K562 (cell line): ENCODE data around the gene CCR7. TPM values are rescaled to one million over a fixed set of nuclear protein-coding genes. Genes with fewer than 3 reads are reported as not detected.
A peak's percentile ranks its signal among the peaks of the same experiment; 100 is the strongest.

Source experiments
- DDX20 ChIP-seq: fragments of 450-650 bp; IDR thresholded peaks from 2 replicates; pipeline ENCODE4 v1.6.1; 2016; ENCODE audit warnings: missing genetic modification characterization, low read depth, mild to moderate bottlenecking, missing compliant biosample characterization, moderate library complexity
- DNMT1 ChIP-seq: fragments of 450-650 bp; IDR thresholded peaks from 2 replicates; pipeline ENCODE4 v1.6.1; 2016; ENCODE audit warnings: antibody characterized with exemption, mild to moderate bottlenecking
- HDAC2 ChIP-seq: fragments of 450-650 bp; IDR thresholded peaks from 2 replicates; pipeline ENCODE4 v1.6.1; 2016; ENCODE audit warnings: mild to moderate bottlenecking
- HNRNPK ChIP-seq: fragments of 200-400 bp; formaldehyde crosslinking; IDR thresholded peaks from one replicate; pipeline ENCODE4 v1.6.1; 2018; ENCODE audit warnings: mild to moderate bottlenecking, low read depth, low read length; ENCODE audit not compliant: poor library complexity, severe bottlenecking
- HNRNPLL ChIP-seq: fragments of 200-400 bp; formaldehyde crosslinking; IDR thresholded peaks from 2 replicates; pipeline ENCODE4 v1.6.1; 2017; ENCODE audit warnings: low read length, low read depth, mild to moderate bottlenecking; ENCODE audit not compliant: poor library complexity, severe bottlenecking
- KAT2B ChIP-seq: IDR thresholded peaks from one replicate; pipeline ENCODE4 v1.6.1; 2012; ENCODE audit warnings: low read depth, mild to moderate bottlenecking, control low read depth, inconsistent platforms, low read length, moderate library complexity
- MEF2A ChIP-seq: IDR thresholded peaks from 2 replicates; pipeline ENCODE4 v1.6.1; 2011; ENCODE audit warnings: low read depth, mild to moderate bottlenecking, low read length, moderate library complexity; ENCODE audit not compliant: control insufficient read depth
- MYNN ChIP-seq, 2 experiments: sonication (generic); formaldehyde crosslinking in 1 of 2; IDR thresholded peaks; 2 replicates each; pipeline versions ENCODE4 v1.5.0 to v1.6.1; 2016 to 2020; ENCODE audit warnings: antibody characterized with exemption in 1 of 2, missing genetic modification reagents in 1 of 2
- NKRF ChIP-seq: fragments of 450-650 bp; IDR thresholded peaks from 2 replicates; pipeline ENCODE4 v1.6.1; 2016; ENCODE audit warnings: borderline replicate concordance
- PHB ChIP-seq: fragments of 250-450 bp; sonication (Bioruptor Pico); IDR thresholded peaks from 2 replicates; pipeline ENCODE4 v1.5.0; 2021
- PRMT5 ChIP-seq: sonication (generic); formaldehyde crosslinking; IDR thresholded peaks from 2 replicates; pipeline ENCODE4 v1.5.0; 2020; ENCODE audit warnings: missing genetic modification reagents
- PYGO2 ChIP-seq: fragments of 450-650 bp; IDR thresholded peaks from 2 replicates; pipeline ENCODE4 v1.6.1; 2016; ENCODE audit warnings: mild to moderate bottlenecking, missing genetic modification characterization, moderate library complexity, missing compliant biosample characterization
- SMARCA4 ChIP-seq: fragments of 450-650 bp; IDR thresholded peaks from 2 replicates; pipeline ENCODE4 v1.6.1; 2016
- TEAD1 ChIP-seq, 2 experiments: fragments of 450-650 bp in 1 of 2; sonication (generic) in 1 of 2; formaldehyde crosslinking; IDR thresholded peaks; 2 replicates each; pipeline versions ENCODE4 v1.4.0 to v1.8.0; 2020 to 2022; ENCODE audit warnings: mild to moderate bottlenecking in 2 of 2, missing genetic modification reagents in 1 of 2
- XRCC3 ChIP-seq: fragments of 450-650 bp; IDR thresholded peaks from 2 replicates; pipeline ENCODE4 v1.6.1; 2017; ENCODE audit warnings: mild to moderate bottlenecking, moderate library complexity
- ZNF146 ChIP-seq: IDR thresholded peaks from one replicate; pipeline ENCODE4 v1.6.1; 2018; ENCODE audit warnings: missing compliant biosample characterization; ENCODE audit not compliant: unreplicated experiment
- ZNF318 ChIP-seq, 2 experiments: fragments of 450-650 bp; IDR thresholded peaks; 2 replicates each; pipeline ENCODE4 v1.6.1; 2016; ENCODE audit warnings: mild to moderate bottlenecking in 2 of 2, borderline replicate concordance in 1 of 2, low read depth in 1 of 2, moderate library complexity in 1 of 2
- polyA plus RNA-seq, 8 experiments: library from polyadenylated mRNA; depleted of rRNA in 4 of 8; stranded (reverse) in 5 of 8; unstranded in 3 of 8; fragments of >200 nt; fragmentation: Nextera tagmentation in 2 of 8; fragmentation: Illumina TruSeq in 1 of 8; extraction: Ambion mirVana in 2 of 8; extraction: Trizol in 1 of 8; gene quantifications; 2 replicates each; pipeline versions ENCODE4 v1.2.1 to v1.2.3, GENCODE V29; 2011 to 2014; ENCODE audit warnings: inconsistent platforms in 1 of 8, missing spikeins in 1 of 8
- total RNA-seq, 7 experiments: library from RNA; depleted of rRNA in 6 of 7; stranded (reverse); fragments of >200 nt in 6 of 7; fragmentation: Illumina TruSeq in 2 of 7; extraction: Trizol in 2 of 7; gene quantifications; 2 replicates each; pipeline versions ENCODE4 v1.2.1 to v1.2.3, GENCODE V29; 2011 to 2021; ENCODE audit warnings: low replicate concordance in 1 of 7

The CCR7 gene
- total and polyA plus RNA-seq, 9 of the 15 experiments (the other 6 are each of a cell fraction or from before 2014, with no cell fraction given): 0.14 to 1.4 (median 0.56) TPM

GRCh38 chr17:40536295-40537171, 28.7 kb downstream of the CCR7 start (continued):
- TF ChIP-seq ZNF318 (IDR thresholded peaks at IDR 0.05; ENCODE audit: borderline replicate concordance in 1 of 2, low read depth in 1 of 2) (no peak), HDAC2 (peak; percentile 88), MEF2A (peak; percentile 39; the same call in 1 of the 2 replicates), KAT2B (no peak), HNRNPK (no peak), SMARCA4 (peak; percentile 96), DNMT1 (no peak), MYNN (IDR thresholded peaks at IDR 0.05) (peak; percentile 71; the same call in 1 of the 2 replicates), MYNN (CRISPR knock-in tag; IDR thresholded peaks at IDR 0.05) (no peak), NKRF (peak; percentile 37; the same call in 1 of the 2 replicates), XRCC3 (no peak), DDX20 (tag) (no peak), ZNF146 (CRISPR knock-in tag) (no peak), PRMT5 (no peak), PHB (CRISPR knock-in tag) (no peak), PYGO2 (no peak), HNRNPLL (no peak), TEAD1 (CRISPR knock-in tag; IDR thresholded peaks at IDR 0.05) (peak in 1 of 2 experiments; percentile 55; a peak in 1 of 4 replicates)
